Ectodermal cell (in vitro differentiated cells): Measurements from ENCODE around the gene PKDCC.

Experiments used
- H3K27ac ChIP-seq: 2 replicates; pipeline ENCODE4 v1.7.0; 2013; ENCODE audit warnings: mild to moderate bottlenecking, low read depth, low read length; ENCODE audit not compliant: insufficient read depth, poor library complexity, severe bottlenecking
- H3K27me3 ChIP-seq: 2 replicates; pipeline ENCODE4 v1.7.0; 2013; ENCODE audit warnings: mild to moderate bottlenecking, low read length; ENCODE audit not compliant: insufficient read depth, control insufficient read depth, poor library complexity, severe bottlenecking
- H3K36me3 ChIP-seq: one replicate; pipeline ENCODE4 v1.7.0; 2013; ENCODE audit warnings: low read length; ENCODE audit not compliant: control insufficient read depth, insufficient read depth
- H3K4me1 ChIP-seq: one replicate; pipeline ENCODE4 v1.7.0; 2013; ENCODE audit warnings: low read length; ENCODE audit not compliant: control insufficient read depth, insufficient read depth
- H3K4me3 ChIP-seq: 2 replicates; pipeline ENCODE4 v1.7.0; 2013; ENCODE audit warnings: low read depth, low read length, control low read depth; ENCODE audit not compliant: insufficient read depth
- H3K9me3 ChIP-seq: 2 replicates; pipeline ENCODE4 v1.7.0; 2013; ENCODE audit warnings: mild to moderate bottlenecking, low read length, moderate library complexity; ENCODE audit not compliant: control insufficient read depth
- WGBS, 2 experiments: methylation state at CpG; one replicate each; pipeline ENCODE4 v1.1.7; 2013; ENCODE audit warnings: missing lambda C conversion rate in 2 of 2; 5-methylcytosine and 5-hydroxymethylcytosine counted together

PKDCC gene

DNA sequence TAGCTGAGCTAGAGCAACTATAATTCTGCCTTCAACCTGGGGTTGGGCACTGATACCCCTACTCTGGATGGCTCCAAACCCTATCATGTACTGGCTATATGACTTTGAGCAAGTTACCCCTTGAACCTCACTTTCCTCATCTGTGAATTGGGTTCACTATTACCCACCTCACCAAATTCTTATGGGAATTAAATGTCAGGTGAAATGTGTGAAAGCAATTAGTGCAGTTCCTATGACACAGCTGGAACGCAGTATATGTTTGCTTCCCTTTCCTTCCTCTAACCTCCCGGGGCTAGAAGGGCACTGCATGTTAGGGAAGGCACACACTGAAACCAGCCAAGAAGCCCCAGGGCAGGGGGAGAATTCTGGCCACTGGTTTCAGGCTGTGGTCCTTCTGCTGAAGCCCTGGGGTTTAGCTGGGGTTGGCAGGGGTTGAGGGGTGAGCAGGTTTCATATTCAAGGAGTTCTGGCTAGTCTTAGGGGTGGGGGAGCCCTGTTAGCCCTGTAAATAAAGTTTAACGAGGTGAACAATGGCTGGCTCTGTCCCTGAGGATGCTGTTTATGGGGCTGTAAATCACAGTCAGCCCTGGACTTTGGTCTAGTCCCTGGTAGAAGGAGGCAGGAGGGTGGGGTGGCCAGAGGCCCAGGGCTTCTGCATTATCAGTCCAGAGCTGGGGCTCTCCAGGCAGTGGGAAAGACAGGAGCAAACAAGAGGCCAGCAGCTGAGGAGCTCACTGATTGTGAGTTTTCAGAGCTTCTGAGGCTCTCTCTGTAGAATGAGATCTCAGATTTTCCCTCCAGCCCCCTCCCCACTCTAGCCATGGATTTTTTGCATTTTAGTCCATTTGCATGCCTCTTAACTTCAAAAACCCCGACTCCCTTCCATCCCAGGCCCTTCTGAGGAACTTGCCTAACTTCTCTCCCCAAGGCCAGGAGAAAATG is 8.0 kb downstream of the PKDCC start:
- H3K27ac ChIP-seq: no peak overlapping the region
- WGBS, 2 experiments: 87 to 92% methylated on average over 4 of the region's 4 CpGs
- peaks cover 30% of the 10 kb centered on the region for H3K36me3 ChIP-seq
- H3K9me3 ChIP-seq: no peaks in the 10 kb centered on the region
- H3K27me3 ChIP-seq: peaks cover 5% of the 10 kb centered on the region
- no peak overlapping the region for H3K4me3 ChIP-seq
- H3K4me1 ChIP-seq: peaks cover 58% of the 10 kb centered on the region

- peaks cover 13% of the 10 kb centered on the region for H3K27me3 ChIP-seq
- peaks cover 47% of the 10 kb centered on the region for H3K4me1 ChIP-seq
- WGBS, 2 experiments: 92 to 96% methylated on average over 8 of the region's 8 CpGs
- no peak overlapping the region for H3K4me3 ChIP-seq
- H3K36me3 ChIP-seq: peaks cover 30% of the 10 kb centered on the region
- no peak overlapping the region for H3K27ac ChIP-seq
- H3K9me3 ChIP-seq: no peaks in the 10 kb centered on the region
Measured at GRCh38 chr2:42057159-42057901, 9.5 kb downstream of the PKDCC start.

DNA sequence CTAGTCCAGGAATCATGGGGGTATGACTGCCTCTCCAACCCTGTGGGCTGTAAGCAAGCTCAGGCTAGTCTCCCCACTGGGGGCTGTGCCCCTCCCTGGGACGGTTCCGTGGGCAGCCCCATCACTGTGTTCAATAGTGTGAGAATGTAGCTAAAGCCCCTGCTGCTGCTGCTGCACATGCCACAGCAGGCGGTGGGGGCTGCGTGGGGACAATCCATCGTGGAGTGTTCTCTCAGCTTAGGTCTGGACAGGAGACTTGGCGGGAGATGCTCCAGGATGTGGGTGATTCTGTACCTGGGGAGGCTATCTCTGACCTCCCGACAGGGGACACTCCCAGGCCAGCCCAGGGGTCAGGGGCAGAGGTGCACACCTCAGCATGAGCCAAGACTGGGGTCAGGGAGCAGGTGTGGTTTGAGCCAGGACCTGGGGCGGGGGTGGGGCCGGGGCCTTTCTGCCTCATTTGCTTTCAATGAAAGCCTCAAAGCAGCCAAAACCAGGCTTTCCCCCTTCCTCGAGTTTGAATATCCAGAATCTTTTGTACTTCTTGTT is 10.2 kb downstream of the PKDCC start:
- Histone ChIP-seq H3K9me3 (no peaks in the 10 kb centered on the region), H3K27ac (no peak overlapping the region), H3K27me3 (peaks cover 18% of the 10 kb centered on the region), H3K4me3 (no peak overlapping the region), H3K36me3 (peaks cover 30% of the 10 kb centered on the region), H3K4me1 (peaks cover 41% of the 10 kb centered on the region)
- 87 to 91% methylated on average over 9 to 10 of the region's 10 CpGs for WGBS, 2 experiments

- H3K36me3 ChIP-seq: peaks cover 27% of the 10 kb centered on the region
- H3K4me3 ChIP-seq: no peak overlapping the region
- H3K4me1 ChIP-seq: peaks cover 28% of the 10 kb centered on the region
- 92 to 93% methylated on average over 12 to 13 of the region's 13 CpGs for WGBS, 2 experiments
- peaks cover 18% of the 10 kb centered on the region for H3K27me3 ChIP-seq
- no peak overlapping the region for H3K27ac ChIP-seq
- H3K9me3 ChIP-seq: no peaks in the 10 kb centered on the region
Measured at GRCh38 chr2:42059261-42059898, 11.6 kb downstream of the PKDCC start.

DNA sequence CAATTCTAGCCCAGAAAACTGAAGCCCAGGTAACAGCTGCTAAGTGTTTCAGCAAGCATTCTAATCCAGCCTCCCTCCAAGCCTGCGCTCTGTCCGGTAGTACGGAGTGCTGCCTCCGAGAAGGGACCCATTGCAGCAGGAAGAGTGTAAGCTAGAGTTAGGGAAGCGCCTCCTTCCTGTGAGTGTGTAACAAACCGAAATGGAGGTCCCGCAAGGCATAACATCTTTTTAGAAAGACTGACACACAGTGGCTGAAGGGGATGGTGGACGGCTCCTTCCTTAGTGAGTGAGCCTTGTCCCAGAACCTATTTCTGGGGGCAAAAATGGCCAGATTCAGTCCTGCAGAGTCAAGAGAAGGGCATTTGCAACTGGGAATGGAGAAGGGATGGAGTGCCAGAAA is 12.2 kb downstream of the PKDCC start:
- 79 to 81% methylated on average over 8 of the region's 8 CpGs for WGBS, 2 experiments
- Histone ChIP-seq H3K9me3 (no peaks in the 10 kb centered on the region), H3K27ac (peak overlapping the region; percentile 2), H3K27me3 (peaks cover 18% of the 10 kb centered on the region), H3K4me3 (no peak overlapping the region), H3K4me1 (peaks cover 28% of the 10 kb centered on the region), H3K36me3 (peaks cover 27% of the 10 kb centered on the region)

- H3K27ac ChIP-seq: peak overlapping the region; percentile 6
- peaks cover 28% of the 10 kb centered on the region for H3K4me1 ChIP-seq
- WGBS, 2 experiments: 58 to 75% methylated on average over 11 to 14 of the region's 14 CpGs
Measured at GRCh38 chr2:42060718-42061619, 13.1 kb downstream of the PKDCC start.

GRCh38 chr2:42061839-42062238 is 14.0 kb downstream of the PKDCC start:
- H3K27ac ChIP-seq: no peak overlapping the region
- H3K4me3 ChIP-seq: no peak overlapping the region
- H3K27me3 ChIP-seq: peaks cover 18% of the 10 kb centered on the region
- H3K9me3 ChIP-seq: no peaks in the 10 kb centered on the region
- WGBS, 2 experiments: 74 to 75% methylated on average over 1 of the region's 1 CpG
- peaks cover 19% of the 10 kb centered on the region for H3K36me3 ChIP-seq
- peaks cover 26% of the 10 kb centered on the region for H3K4me1 ChIP-seq

More at GRCh38 chr2:42060718-42061619, 13.1 kb downstream of the PKDCC start:
- no peak overlapping the region for H3K4me3 ChIP-seq
- H3K27me3 ChIP-seq: peaks cover 18% of the 10 kb centered on the region
- peaks cover 20% of the 10 kb centered on the region for H3K36me3 ChIP-seq
- no peaks in the 10 kb centered on the region for H3K9me3 ChIP-seq

- H3K36me3 ChIP-seq: peaks cover 5% of the 10 kb centered on the region
- peaks cover 11% of the 10 kb centered on the region for H3K4me1 ChIP-seq
- H3K27me3 ChIP-seq: peaks cover 18% of the 10 kb centered on the region
- H3K4me3 ChIP-seq: no peak overlapping the region
- H3K27ac ChIP-seq: no peak overlapping the region
- H3K9me3 ChIP-seq: no peaks in the 10 kb centered on the region
- WGBS, 2 experiments: 87 to 94% methylated on average over 5 of the region's 5 CpGs
Measured at GRCh38 chr2:42063431-42064171, 15.8 kb downstream of the PKDCC start.
